GM19239 (cell line): ENCODE data around the gene ZNF626.
A peak's percentile ranks its signal among the peaks of the same experiment; 100 is the strongest.
"Not testable (repeated sequence)": the region's sequence is repeated elsewhere in the genome, so short reads cannot be mapped to it uniquely, and the experiment has no call there.

Source experiments
- DNase-seq: peaks from one replicate; pipeline ENCODE4 v3.0.0; 2011; ENCODE audit warnings: low spot score; ENCODE audit not compliant: insufficient read length
- FAIRE-seq: peaks from 2 replicates; lab custom pipeline; 2011; peaks lifted over from hg19 to GRCh38; lab: Jason Lieb, UNC

ZNF626 gene

DNA sequence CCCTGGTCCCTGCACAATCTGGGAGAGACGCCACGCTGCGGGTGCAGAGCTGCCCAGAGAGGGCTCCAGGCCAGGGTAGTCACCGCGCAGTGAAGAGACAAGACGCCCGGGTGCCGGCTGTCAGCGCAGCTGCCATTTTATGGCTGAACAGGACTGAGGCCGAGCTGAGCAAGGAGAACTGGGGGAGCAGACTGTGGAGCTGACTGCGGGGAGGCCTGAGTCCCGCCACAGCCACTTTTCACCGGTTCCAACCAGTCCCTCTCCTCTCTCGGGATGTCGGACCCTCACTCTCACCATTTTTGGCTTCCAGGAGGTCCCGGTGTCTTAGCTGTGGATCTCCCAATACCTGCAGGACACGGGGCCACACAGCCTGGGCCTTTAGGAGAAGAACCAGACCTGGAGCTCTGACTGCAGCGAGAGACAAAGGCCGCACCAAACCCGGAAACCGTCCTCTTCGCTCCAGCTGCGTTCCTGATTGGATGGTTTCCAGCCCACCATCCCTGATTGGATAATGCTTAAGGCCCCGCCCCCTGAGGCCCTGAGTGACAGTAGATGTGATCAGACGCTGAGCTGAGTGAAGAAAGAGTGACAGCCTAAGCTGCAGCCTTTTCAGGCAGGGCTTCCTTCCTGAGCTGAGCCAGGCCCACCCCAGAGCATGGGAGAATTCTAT is at the start of gene ZNF626:
TSS of gene ZNF626 (minus strand) at position 422 of the 670 bp plus-strand sequence. CDS start at position 297, 125 bp downstream.
- FAIRE-seq (no peak), DNase-seq (peak; percentile 6)

DNA sequence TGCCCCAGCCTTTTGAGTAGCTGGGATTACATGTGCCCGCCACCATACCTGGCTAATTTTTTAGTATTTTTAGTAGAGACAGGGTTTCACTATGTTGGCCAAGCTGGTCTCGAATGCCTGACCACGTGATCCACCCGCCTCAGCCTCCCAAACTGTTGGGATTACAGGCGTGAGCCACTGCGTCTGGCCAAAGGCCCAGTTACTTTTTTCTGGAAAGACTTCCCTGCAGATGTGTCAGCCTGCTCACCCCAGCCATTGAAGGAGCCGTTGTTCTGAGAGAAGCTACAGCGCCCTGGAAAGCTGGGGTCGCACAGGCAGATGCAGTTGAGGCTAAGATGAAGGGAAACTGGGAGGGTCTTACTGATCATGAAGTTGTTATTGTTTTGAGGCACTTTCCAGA is 7.9 kb upstream of the ZNF626 start:
- FAIRE-seq: no peak
- DNase-seq: no peak

DNA sequence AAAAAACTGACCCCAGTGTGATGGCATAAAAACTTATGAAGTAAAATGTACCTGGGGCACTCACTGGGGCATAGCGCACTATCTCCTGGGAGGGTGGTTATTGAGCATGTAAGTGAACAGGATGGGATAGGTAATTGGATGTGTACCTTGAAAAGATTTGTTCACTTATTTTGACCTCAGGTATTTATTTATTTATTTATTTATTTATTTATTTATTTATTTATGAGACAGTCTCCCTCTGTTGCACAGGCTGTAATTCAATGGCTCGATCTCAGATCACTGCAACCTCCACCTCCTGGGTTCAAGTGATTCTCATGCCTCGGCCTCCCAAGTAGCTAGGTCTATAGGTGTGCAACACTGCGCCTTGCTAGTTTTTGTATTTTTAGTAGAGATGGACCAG is 5.9 kb upstream of the ZNF626 start:
- FAIRE-seq (no peak), DNase-seq (no peak)

DNA sequence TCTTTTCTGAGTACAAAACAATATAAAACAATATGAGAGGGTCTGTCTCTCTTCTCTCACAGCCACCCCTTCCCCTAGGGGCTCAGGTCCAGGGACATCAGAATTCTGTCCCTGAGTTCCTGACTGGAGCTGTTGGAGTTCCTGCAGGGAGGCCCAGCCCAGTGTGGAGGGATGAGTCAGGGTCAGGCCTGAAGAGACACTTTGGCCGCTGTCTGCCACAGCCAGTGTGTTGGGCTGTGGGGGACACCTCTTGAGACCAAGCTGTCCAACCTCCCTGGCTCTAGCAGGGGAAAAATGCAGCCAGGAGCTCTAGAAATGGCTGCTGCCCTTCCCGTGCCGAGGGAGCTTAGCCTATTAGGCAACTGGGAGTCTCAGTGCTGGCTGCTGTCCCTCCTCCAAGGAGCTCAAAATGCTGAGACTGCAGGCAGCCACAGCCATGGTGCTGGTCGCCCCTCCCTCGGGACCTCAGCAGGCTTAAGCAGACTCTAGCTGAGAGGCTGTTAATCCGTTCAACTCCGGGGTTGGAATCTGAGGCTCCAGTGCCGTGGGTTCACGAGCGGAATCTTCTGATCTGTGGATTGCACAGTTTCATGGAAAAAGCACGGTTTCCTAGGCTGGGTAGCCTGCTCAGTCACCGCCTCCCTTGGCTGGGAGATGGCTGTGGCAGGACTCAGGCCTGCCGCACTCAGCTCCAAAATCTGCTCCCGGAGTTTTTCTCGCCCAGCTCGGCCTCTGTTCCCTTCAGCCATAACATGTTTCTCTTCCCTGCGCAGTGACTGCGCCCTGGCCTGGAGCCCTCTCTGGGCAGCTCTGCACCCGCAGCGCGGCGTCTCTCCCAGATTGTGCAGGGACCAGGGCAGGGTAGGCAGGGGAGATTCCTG is 3.8 kb upstream of the ZNF626 start:
- no peak for DNase-seq
- no peak for FAIRE-seq

DNA sequence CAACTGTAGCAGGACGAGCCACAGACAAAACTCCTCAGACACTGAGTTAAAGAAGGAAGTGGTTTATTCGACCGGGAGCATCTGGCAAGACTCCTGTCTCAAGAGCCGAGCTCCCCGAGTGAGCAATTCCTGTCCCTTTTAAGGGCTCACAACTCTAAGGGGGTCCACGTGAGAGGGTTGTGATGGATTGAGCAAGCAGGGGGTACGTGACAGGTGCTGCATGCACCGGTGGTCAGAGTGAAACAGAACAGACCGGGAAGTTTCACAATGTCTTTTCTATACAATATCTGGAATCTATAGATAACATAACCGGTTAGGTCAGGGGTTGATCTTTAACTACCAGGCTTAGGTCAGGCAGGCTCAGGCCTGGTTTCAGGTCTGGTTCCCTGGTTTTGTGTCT is 3.1 kb upstream of the ZNF626 start:
- DNase-seq, FAIRE-seq: not testable (repeated sequence)

DNA sequence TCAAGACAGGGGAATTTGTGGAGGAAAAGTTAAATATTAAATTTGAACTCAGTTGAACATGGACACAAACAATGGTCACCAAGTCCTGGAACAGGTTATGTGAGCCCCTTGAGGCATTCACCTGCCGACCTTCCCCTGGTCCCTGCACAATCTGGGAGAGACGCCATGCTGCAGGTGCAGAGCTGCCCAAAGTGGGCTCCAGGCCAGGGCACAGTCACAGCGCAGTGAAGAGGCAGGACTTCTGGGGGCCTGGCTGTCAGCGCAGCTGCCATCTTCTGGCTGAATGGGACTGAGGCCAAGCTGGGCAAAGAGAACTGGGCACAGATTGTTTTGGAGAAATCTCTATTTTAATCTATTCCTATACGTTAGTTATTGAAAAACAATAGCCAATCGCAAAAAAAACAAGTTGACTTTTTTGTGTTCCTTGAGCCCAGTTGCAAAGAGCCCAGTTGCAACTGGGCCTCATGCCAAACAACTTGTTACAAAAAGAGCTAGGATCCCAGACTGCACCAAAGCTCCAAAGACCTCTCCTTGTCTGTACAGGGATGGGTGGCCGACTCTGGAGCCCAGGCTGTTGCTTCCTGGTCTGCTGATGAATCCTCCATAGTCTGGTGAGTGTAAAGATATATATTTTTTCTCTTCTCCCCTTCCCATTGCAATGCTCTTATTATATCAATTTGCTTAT is 1.2 kb upstream of the ZNF626 start:
- DNase-seq: no peak
- FAIRE-seq: no peak

DNA sequence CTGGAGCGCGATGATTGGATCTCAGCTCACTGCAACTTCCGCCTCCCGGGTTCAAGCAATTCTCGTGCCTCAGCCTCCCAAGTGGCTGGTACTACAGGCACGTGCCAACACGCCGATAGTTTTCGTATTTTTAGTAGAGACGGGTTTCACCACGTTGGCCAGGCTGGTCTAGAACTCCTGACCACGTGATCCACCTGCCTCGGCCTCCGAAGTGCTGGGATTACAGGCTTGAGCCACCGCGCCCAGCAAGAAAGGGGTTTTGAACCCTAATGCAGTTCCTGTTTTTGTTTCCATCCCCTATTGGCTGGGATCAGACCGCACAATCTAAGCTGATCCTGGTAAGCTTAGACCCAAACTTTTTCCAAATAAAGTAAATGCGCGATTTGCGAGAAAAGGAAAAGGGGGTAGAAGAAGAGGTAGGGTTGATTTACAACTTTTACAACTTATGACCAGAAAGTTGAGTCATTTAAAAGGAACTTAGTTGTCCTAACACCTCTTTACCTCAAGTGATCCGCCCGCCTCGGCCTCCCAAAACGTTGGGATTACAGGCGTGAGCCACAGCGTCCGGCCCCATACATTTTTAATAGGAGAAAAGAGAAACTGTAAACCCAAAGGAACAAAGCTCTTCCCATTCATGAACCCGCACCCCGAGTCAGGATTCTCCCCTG is 764 bp downstream of the ZNF626 start:
- no peak for FAIRE-seq
- DNase-seq: no peak

DNA sequence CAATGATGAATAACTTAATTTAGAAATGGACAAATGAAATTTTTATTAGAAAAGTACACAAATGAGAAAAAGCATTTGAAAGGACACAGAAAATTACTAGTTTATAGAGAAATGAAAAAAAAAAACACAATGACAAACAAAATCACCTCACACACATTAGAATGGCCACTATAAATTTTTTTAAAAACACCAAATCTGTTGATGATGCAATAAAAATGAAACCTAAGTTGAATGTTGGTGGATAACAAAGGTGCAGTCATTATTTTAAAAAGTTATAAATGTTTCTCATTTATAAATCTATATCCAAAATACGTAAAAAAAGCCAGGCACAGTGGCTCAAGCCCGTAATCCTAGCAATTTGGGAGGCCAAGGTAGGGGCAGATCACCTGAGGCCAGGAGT is 20.8 kb downstream of the ZNF626 start:
- FAIRE-seq: no peak
- no peak for DNase-seq

DNA sequence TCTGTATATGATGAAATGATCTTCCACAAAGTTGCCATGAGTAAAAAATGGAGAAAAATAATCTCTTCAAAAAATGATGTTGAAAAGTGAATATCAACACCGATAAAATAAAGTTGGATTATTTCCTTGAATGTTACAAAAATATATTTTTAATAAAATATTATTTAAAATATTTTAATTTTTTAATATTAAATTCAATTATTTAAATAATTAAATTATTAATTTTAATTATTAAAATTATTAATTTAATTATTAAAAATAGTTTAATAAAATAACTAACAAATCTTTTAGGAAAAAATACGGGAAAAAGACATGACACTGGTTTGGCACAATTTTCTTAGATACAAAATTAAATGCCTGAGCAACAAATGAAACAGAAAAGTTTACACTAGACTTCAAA is 21.3 kb downstream of the ZNF626 start:
- no peak for FAIRE-seq

DNA sequence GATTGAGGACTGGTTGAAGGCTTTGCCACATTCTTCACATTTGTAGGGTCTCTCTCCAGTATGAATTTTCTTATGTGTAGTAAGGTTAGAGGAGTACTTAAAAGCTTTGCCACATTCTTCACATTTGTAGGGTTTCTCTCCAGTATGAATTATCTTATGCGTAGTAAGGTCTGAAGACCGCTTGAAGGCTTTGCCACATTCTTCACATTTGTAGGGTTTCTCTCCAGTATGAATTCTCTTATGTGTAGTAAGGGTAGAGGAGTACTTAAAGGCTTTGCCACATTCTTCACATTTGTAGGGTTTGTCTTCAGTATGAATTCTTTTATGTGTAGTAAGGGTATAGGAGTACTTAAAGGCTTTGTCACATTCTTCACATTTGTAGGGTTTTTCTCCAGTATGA is 36.8 kb downstream of the ZNF626 start:
- not testable (repeated sequence) for FAIRE-seq, DNase-seq

More for the DNA sequence above, 21.3 kb downstream of the ZNF626 start:
- DNase-seq: no peak

DNA sequence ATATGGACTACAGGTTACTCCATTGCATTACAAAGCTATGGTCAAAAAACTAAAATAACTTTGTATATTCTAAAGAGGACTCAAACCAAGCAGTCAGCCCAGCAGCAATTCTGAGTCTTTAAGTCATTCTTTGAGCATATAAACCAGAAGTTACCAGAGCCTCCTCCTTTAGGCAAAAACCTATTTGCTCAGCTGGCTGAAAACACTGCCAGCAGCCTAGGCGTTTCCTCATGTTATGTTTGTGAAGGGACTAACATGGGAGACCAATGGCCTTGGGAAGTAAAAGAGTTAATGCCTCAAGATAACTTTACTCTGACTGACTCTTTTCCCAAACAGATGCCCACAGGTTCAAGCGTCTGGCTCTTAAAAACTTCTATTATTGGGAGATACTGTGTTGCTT is 45.3 kb downstream of the ZNF626 start:
- no peak for FAIRE-seq
- no peak for DNase-seq

DNA sequence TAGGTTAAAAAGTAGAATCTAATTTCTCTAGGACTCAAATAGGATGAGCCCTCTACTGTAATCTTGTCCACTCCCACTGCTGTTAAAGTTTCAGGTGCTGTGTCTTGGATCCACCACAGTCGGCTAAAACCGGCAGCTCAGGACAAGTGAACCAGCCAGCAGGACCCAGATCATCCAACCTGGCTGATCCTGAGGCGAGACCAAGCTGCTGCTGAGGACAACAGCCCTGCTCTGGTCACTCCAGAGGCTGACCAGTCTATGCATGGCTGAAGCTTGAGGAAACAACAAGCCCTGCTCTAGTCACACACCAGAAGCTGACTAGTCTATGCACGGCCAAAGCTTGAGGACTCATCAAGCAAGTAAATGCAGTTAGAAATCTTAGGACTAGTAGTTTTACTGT is 46.4 kb downstream of the ZNF626 start:
- not testable (repeated sequence) for FAIRE-seq, DNase-seq

DNA sequence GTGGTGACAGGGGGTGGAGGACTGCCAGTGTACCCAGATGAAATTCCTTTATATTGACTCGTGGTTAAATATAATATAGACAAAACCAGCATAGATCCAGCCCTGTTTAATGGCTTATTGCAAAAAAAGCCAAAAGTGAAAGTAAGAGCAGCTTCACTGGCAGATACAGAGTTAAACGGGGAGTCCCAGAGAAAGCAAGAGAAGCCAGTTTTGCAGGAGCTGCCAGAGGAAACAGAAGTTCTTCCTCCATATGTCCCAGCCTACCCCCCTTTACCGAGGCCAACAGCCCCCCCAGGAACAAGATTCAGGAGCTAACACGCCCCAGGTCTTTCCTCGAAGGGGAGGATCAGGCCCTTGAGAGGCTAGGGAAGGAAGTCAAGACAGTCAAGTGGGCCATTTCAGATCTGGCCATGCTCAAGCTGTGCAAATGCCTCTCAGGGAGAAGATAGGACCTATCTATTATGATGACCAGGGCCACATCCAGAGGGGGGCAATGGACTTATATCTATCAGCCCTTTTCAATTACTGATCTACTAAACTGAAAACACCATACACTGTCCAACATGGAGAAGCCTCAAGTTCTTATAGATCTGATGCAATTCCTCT is 48.6 kb downstream of the ZNF626 start:
- FAIRE-seq (no peak), DNase-seq (no peak)

DNA sequence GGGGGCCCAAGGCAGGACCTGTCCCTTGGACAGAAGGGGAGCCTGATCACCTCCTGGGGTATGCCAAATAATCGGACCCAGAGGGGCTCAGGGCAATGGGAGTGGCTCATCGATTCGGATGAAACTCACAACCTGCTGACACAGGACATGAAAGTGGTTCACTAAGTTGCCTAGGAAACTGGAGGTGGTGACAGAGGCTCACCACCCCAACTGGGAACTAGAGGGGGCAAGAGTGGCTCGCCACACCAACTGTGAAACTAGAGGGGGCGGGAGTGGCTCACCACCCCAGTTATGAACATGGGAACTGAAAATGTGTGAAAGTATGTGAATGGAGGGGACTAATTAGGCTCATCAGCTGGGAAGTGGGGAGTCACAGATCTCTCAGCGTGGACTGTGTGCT is 49.5 kb downstream of the ZNF626 start:
- FAIRE-seq (no peak), DNase-seq (no peak)

DNA sequence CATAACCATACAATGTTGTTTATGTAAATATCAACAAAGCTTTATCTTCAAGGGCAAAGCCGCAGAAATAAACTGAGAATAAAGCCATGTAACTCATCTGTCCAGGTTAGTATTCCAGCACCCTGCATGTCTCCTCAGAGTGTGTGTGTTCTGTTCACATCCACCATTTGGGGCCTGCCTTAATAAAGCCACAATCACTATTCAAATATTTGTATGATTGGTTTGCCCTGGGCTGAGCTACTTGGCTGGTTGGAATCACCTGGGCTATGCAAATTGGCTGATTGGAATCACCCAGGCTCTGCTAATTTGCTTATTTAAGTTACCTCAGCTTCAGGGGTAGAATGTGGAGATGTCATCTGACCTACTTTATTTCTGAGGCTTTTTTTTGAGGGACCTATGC is 53.4 kb downstream of the ZNF626 start:
- DNase-seq (no peak), FAIRE-seq (no peak)
